Mesendoderm (in vitro differentiated cells): ENCODE measurements around the gene GABRG3.
A peak's percentile ranks its signal among the peaks of the same experiment; 100 is the strongest.

ENCODE experiments used
- DNase-seq: peaks from one replicate; pipeline ENCODE4 v3.0.0; 2013
- H2AK5ac ChIP-seq: 2 replicates; pipeline ENCODE4 v1.6.1; 2013; ENCODE audit warnings: low read length, inconsistent platforms
- H2BK120ac ChIP-seq: 2 replicates; pipeline ENCODE4 v1.6.1; 2013; ENCODE audit warnings: low read depth, mild to moderate bottlenecking, low read length, moderate library complexity, mixed read lengths
- H2BK15ac ChIP-seq: replicated peaks from 2 replicates; pipeline ENCODE4 v1.6.1; 2013; ENCODE audit warnings: low read depth, mild to moderate bottlenecking, moderate library complexity
- H2BK5ac ChIP-seq: 2 replicates; pipeline ENCODE4 v1.6.1; 2013; ENCODE audit warnings: low read length, inconsistent platforms
- H3K18ac ChIP-seq: 2 replicates; pipeline ENCODE4 v1.6.1; 2013; ENCODE audit warnings: mild to moderate bottlenecking, low read length, mixed read lengths
- H3K23ac ChIP-seq: one replicate; pipeline ENCODE4 v1.6.1; 2013; ENCODE audit warnings: low read length
- H3K27ac ChIP-seq: 2 replicates; pipeline ENCODE4 v1.5.1; 2013; ENCODE audit warnings: low read depth, mild to moderate bottlenecking, inconsistent platforms, low read length, moderate library complexity
- H3K27me3 ChIP-seq: 2 replicates; pipeline ENCODE4 v1.6.1; 2013; ENCODE audit warnings: low read length, control low read depth, mild to moderate bottlenecking, inconsistent platforms; ENCODE audit not compliant: insufficient read depth, poor library complexity
- H3K36me3 ChIP-seq: 2 replicates; pipeline ENCODE4 v1.6.1; 2013; ENCODE audit warnings: low read length, inconsistent platforms; ENCODE audit not compliant: control insufficient read depth, insufficient read depth
- H3K4ac ChIP-seq: one replicate; pipeline ENCODE4 v1.6.1; 2013; ENCODE audit warnings: low read depth, mild to moderate bottlenecking, low read length, moderate library complexity
- H3K4me1 ChIP-seq: 2 replicates; pipeline ENCODE4 v1.6.1; 2013; ENCODE audit warnings: low read depth, low read length, inconsistent platforms; ENCODE audit not compliant: control insufficient read depth
- H3K4me2 ChIP-seq: 2 replicates; pipeline ENCODE4 v1.6.1; 2013; ENCODE audit warnings: low read length
- H3K4me3 ChIP-seq: 2 replicates; pipeline ENCODE4 v1.5.1; 2013; ENCODE audit warnings: mild to moderate bottlenecking, low read length
- H3K56ac ChIP-seq: one replicate; pipeline ENCODE4 v1.6.1; 2013; ENCODE audit warnings: low read length
- H3K79me1 ChIP-seq: 2 replicates; pipeline ENCODE4 v1.6.1; 2013; ENCODE audit warnings: low read length, inconsistent platforms
- H3K79me2 ChIP-seq: 2 replicates; pipeline ENCODE4 v1.6.1; 2013; ENCODE audit warnings: mild to moderate bottlenecking, low read length; ENCODE audit not compliant: control insufficient read depth, insufficient read depth
- H3K9ac ChIP-seq: 2 replicates; pipeline ENCODE4 v1.6.1; 2013; ENCODE audit warnings: low read length, inconsistent platforms
- H4K5ac ChIP-seq: one replicate; pipeline ENCODE4 v1.6.1; 2013; ENCODE audit warnings: low read length
- H4K8ac ChIP-seq: one replicate; pipeline ENCODE4 v1.6.1; 2013; ENCODE audit warnings: low read depth, mild to moderate bottlenecking, control low read depth, low read length, moderate library complexity
- WGBS: extraction: QIAGEN DNeasy Blood & Tissue Kit; methylation state at CpG from one replicate; pipeline ENCODE4 v1.1.7; 2013; ENCODE audit warnings: low lambda C conversion rate, missing lambda C conversion rate; ENCODE audit not compliant: insufficient coverage; ENCODE audit errors: extremely low coverage; 5-methylcytosine and 5-hydroxymethylcytosine counted together

Gene GABRG3

DNA sequence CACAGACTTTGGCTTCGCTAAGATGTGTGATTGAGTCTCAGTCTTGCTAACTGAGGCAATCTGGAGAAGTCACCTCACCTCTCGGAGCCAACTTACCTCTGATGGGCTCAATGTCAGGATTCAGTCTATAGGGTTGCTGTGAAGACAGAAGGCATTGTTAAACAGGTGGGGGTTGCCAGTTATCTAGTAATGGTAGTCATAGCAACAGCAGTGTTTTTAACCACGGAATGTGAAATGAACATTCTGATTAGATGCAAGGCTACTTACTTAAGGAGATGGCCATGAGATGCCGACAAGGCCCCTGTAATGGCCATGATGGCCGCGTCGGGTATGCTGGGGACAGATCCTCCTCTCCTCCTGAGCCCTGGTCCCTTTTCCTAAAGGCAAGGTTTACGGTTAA is 243.1 kb downstream of the GABRG3 start:
- Histone ChIP-seq H4K5ac (no peak overlapping the region), H3K56ac (no peak overlapping the region), H3K4ac (no peak overlapping the region), H3K4me2 (no peak overlapping the region), H3K9ac (no peak overlapping the region), H3K4me1 (no peaks in the 10 kb centered on the region), H2AK5ac (no peak overlapping the region), H2BK5ac (no peak overlapping the region), H2BK15ac (no peak overlapping the region), H3K27me3 (no peaks in the 10 kb centered on the region), H3K36me3 (no peaks in the 10 kb centered on the region), H4K8ac (no peak overlapping the region), H3K4me3 (no peak overlapping the region), H3K18ac (no peak overlapping the region), H3K27ac (no peak overlapping the region), H3K79me1 (no peaks in the 10 kb centered on the region), H3K79me2 (no peaks in the 10 kb centered on the region), H2BK120ac (no peak overlapping the region), H3K23ac (no peak overlapping the region)
- no CpG with 5 or more reads among the region's 8 CpGs for WGBS
- peak; percentile 62 for DNase-seq

DNA sequence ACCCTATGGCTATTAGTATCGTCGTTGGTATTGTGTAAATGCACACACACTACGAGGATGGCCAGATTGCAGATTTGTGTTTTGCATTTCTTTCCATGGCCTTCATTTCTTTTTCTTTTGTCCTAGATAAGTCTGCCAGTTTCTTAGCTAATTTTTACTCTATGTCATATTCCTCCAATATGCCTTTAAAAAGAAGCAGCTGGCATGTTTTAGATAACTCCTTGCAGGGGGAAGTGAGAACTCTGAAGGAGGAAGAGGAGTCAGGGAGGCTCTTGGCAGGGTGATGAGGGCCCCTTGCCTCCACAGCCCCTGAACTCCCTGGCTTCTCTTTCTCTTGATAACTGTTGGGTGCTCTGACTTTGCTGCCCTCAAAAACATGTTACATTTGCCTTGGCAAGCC is 244.0 kb downstream of the GABRG3 start:
- Histone ChIP-seq H3K36me3 (no peaks in the 10 kb centered on the region), H4K8ac (no peak overlapping the region), H3K27me3 (no peaks in the 10 kb centered on the region), H3K23ac (no peak overlapping the region), H3K79me2 (no peaks in the 10 kb centered on the region), H3K79me1 (no peaks in the 10 kb centered on the region), H3K4me2 (no peak overlapping the region), H3K4me1 (no peaks in the 10 kb centered on the region), H3K27ac (no peak overlapping the region), H2AK5ac (no peak overlapping the region), H3K56ac (no peak overlapping the region), H3K18ac (no peak overlapping the region), H3K4ac (no peak overlapping the region), H3K9ac (no peak overlapping the region), H3K4me3 (no peak overlapping the region), H2BK5ac (no peak overlapping the region), H2BK15ac (no peak overlapping the region), H4K5ac (no peak overlapping the region), H2BK120ac (no peak overlapping the region)
- DNase-seq: no peak
- WGBS: no CpG with 5 or more reads among the region's 3 CpGs

DNA sequence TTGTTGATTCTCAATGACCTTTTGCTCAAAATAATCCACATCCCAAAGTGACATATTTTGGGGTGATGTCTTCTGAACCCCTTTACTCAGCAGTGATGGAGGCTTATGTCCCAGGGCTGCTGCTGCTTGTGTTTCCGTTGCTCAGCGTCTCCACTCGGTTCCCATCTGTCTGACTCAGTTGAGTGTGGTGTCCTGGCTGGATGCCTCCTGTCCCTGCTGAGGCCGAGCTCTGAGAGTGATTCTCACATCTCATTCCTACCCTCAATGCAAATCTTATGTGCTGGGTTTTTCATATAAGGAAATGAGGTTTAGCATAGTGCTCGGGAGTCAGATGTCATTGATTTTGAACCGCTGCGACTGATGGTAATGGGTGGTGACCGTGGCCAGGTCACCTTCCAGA is 247.4 kb downstream of the GABRG3 start:
- Histone ChIP-seq H3K79me2 (no peaks in the 10 kb centered on the region), H3K36me3 (no peaks in the 10 kb centered on the region), H3K27ac (no peak overlapping the region), H2AK5ac (no peak overlapping the region), H3K56ac (no peak overlapping the region), H3K18ac (no peak overlapping the region), H3K23ac (no peak overlapping the region), H2BK5ac (no peak overlapping the region), H3K79me1 (no peaks in the 10 kb centered on the region), H4K8ac (no peak overlapping the region), H3K27me3 (no peaks in the 10 kb centered on the region), H2BK120ac (no peak overlapping the region), H3K4me1 (no peaks in the 10 kb centered on the region), H4K5ac (no peak overlapping the region), H2BK15ac (no peak overlapping the region), H3K9ac (no peak overlapping the region), H3K4ac (no peak overlapping the region), H3K4me3 (no peak overlapping the region), H3K4me2 (no peak overlapping the region)
- DNase-seq: no peak
- WGBS: no CpG with 5 or more reads among the region's 8 CpGs

DNA sequence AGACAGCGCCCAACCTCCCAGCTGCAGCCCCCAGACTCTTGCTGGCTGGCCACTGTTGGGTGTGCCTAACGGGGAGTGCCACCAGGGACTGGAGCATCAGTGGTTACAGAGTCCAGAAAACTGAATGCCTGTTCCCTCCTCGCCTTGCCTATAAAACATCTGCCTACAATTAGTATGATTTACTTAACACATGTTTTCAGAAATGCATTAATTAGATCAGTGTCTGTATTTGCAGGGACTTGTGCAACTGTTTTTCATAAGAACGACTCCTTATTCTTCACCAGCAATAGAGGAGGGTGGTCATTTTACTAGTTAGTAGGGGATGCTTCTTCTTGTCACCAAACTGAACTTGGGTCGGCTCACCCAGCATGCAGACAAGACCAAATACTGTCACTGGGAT is 248.7 kb downstream of the GABRG3 start:
- Histone ChIP-seq H4K5ac (no peak overlapping the region), H3K9ac (no peak overlapping the region), H3K79me2 (no peaks in the 10 kb centered on the region), H2AK5ac (no peak overlapping the region), H3K27ac (no peak overlapping the region), H3K4me3 (no peak overlapping the region), H3K36me3 (no peaks in the 10 kb centered on the region), H4K8ac (no peak overlapping the region), H3K27me3 (no peaks in the 10 kb centered on the region), H2BK15ac (no peak overlapping the region), H3K56ac (no peak overlapping the region), H3K79me1 (no peaks in the 10 kb centered on the region), H3K18ac (no peak overlapping the region), H2BK120ac (no peak overlapping the region), H3K4me2 (no peak overlapping the region), H3K4me1 (no peaks in the 10 kb centered on the region), H2BK5ac (no peak overlapping the region), H3K23ac (no peak overlapping the region), H3K4ac (no peak overlapping the region)
- WGBS: no CpG with 5 or more reads among the region's 5 CpGs
- no peak for DNase-seq

DNA sequence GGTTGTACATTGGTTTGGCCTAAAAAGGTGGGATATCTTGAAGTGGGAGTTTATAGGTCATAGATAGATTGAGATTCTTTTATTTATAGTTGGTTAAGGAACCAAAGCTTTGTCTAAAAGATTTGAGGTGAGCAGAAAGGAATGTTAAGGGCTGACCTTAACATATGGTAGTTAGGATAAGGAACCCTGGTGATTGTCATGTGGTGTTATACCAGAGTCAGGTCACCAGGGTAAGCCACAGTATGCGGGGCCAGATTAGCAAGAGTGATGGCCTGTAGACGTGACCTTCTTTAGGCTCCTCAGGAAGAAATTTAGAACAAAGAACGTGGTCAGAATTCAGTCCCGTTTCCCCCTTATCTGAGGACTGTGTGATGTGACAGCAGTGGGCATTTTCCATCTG is 249.2 kb downstream of the GABRG3 start:
- WGBS: no CpG with 5 or more reads among the region's 4 CpGs

DNA sequence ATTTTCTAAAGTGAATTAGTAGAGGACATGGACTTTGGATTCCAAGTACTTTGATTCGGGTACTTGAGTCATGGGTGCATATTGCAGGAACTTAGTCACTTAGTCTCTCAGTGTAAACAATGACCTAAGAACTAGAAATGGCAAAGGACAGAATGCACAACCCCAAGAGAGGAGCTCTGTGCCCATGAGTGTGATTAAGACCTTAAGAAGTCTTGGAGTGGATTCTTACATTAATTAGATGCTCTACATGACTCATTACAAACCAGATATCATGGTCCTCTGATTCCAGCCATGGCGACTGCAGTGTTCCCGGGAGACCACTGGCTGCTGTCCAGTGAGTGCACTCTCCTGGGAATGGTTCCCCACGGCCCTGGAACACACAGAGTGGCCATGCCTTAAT is 251.5 kb downstream of the GABRG3 start:
- Histone ChIP-seq H2BK120ac (no peak overlapping the region), H3K4me3 (no peak overlapping the region), H3K4ac (no peak overlapping the region), H3K27me3 (no peaks in the 10 kb centered on the region), H3K4me2 (no peak overlapping the region), H3K4me1 (no peaks in the 10 kb centered on the region), H3K36me3 (no peaks in the 10 kb centered on the region), H3K9ac (no peak overlapping the region), H2BK5ac (no peak overlapping the region), H3K18ac (no peak overlapping the region), H2BK15ac (no peak overlapping the region), H4K5ac (no peak overlapping the region), H4K8ac (no peak overlapping the region), H3K23ac (no peak overlapping the region), H2AK5ac (no peak overlapping the region), H3K79me2 (no peaks in the 10 kb centered on the region), H3K27ac (no peak overlapping the region), H3K56ac (no peak overlapping the region), H3K79me1 (no peaks in the 10 kb centered on the region)
- WGBS: no CpG with 5 or more reads among the region's 4 CpGs
- DNase-seq: no peak

More for the DNA sequence above, 249.2 kb downstream of the GABRG3 start:
- no peak overlapping the region for H3K4me2 ChIP-seq
- no peak overlapping the region for H4K8ac ChIP-seq
- no peaks in the 10 kb centered on the region for H3K4me1 ChIP-seq
- no peak overlapping the region for H2BK120ac ChIP-seq
- no peak overlapping the region for H3K56ac ChIP-seq
- H3K27me3 ChIP-seq: no peaks in the 10 kb centered on the region
- H4K5ac ChIP-seq: no peak overlapping the region
- H2BK15ac ChIP-seq: no peak overlapping the region
- no peaks in the 10 kb centered on the region for H3K36me3 ChIP-seq
- no peak overlapping the region for H2AK5ac ChIP-seq
- no peak overlapping the region for H3K4ac ChIP-seq
- no peak overlapping the region for H3K18ac ChIP-seq
- no peak overlapping the region for H3K4me3 ChIP-seq
- DNase-seq: peak; percentile 2
- no peak overlapping the region for H3K23ac ChIP-seq
- no peak overlapping the region for H3K27ac ChIP-seq
- no peak overlapping the region for H3K9ac ChIP-seq
- no peaks in the 10 kb centered on the region for H3K79me2 ChIP-seq
- H2BK5ac ChIP-seq: no peak overlapping the region
- no peaks in the 10 kb centered on the region for H3K79me1 ChIP-seq
